Activated T-helper 2 cell treated with anti-CD3 and anti-CD28 coated beads, Interferon-gamma antibody, Interleukin-2, Interleukin-4, amounts not matched to agents 10 μg/mL and 5 μg/mL and 100 μg/mL, durations not matched to agents 14 hours and 24 hours and 36 hours (primary cell): Measurements from ENCODE around the gene CNOT8. TPM values are rescaled to one million over a fixed set of nuclear protein-coding genes. Genes with fewer than 3 reads are reported as not detected.
"Not testable (repeated sequence)": the region's sequence is repeated elsewhere in the genome, so short reads cannot be mapped to it uniquely, and the experiment has no call there.

Experiments
- DNase-seq: peaks from one replicate; pipeline ENCODE4 v3.0.0; 2021; ENCODE audit warnings: low spot score
- H3K27ac Mint-ChIP-seq: one replicate; pipeline ENCODE4 v1.8.0; 2021; ENCODE audit warnings: mixed read lengths
- H3K27me3 Mint-ChIP-seq: one replicate; pipeline ENCODE4 v1.8.0; 2021; ENCODE audit warnings: low read depth, mixed read lengths
- H3K36me3 Mint-ChIP-seq: one replicate; pipeline ENCODE4 v1.8.0; 2021; ENCODE audit warnings: low read depth, mixed read lengths
- H3K4me1 Mint-ChIP-seq: one replicate; pipeline ENCODE4 v1.8.0; 2021; ENCODE audit warnings: low read depth, mixed read lengths
- H3K4me3 Mint-ChIP-seq: one replicate; pipeline ENCODE4 v1.8.0; 2021; ENCODE audit warnings: low read depth, mild to moderate bottlenecking, moderate library complexity, mixed read lengths
- H3K9me3 Mint-ChIP-seq: one replicate; pipeline ENCODE4 v1.8.0; 2021; ENCODE audit warnings: mixed read lengths
- intact Hi-C: fragments of 100-400 bp; cut with micrococcal nuclease; formaldehyde crosslinking; loops from one replicate; pipeline ENCODE4 v1.15.1; 2023
- total RNA-seq: library from RNA; stranded (reverse); gene quantifications from 2 replicates; pipeline ENCODE4 v1.2.3, GENCODE V29; 2022

The CNOT8 gene
- total RNA-seq, 1 donor from 2014 or later = 60.2 TPM

DNA sequence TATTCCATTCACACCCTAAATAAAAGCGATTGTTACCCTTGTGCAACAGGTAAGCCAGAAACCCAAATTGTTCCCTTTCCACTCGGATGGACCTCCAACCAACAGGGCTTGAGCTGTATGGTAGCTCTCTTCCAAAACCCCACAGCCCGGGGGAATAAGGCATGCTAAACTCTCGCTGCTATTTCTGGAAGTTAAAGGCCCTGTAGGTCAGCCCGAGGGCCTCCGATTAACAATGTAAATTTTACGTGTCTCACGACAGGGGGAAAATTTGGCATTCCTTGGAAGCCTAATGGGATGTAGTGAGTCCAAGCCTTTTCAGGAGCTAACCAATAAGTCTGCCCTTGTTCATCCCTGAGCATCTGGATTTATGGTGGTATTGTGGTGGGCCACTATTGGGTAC is 26.0 kb downstream of the CNOT8 start:
- intact Hi-C loops = no loop called here
- Mint-ChIP-seq H3K4me3 (no peak overlapping the region), H3K27me3 (no peaks in the 10 kb centered on the region), H3K4me1 (no peaks in the 10 kb centered on the region), H3K27ac (no peak overlapping the region), H3K36me3 (peaks cover 92% of the 10 kb centered on the region), H3K9me3 (peaks cover 37% of the 10 kb centered on the region)
- DNase-seq = no peak

DNA sequence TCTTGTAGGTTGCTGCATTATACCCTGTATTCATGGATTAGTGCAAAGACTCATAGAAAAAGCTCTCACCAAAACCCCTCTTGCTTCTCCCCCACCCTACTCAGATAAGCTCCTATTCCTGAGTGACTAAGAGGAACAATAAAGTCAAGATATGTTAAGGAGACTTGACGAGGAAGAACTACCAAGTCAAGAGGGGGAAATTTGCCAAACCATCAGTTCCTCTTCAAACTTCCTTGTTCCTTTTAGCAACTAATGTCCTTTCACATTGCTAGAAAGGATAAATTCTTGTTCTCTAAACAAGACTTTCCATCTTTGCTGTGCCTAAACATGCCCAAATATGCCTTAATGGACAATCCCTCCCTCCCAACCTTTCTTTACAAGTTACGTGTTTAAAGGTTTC is 27.0 kb downstream of the CNOT8 start:
- Mint-ChIP-seq H3K4me1 (no peaks in the 10 kb centered on the region), H3K27me3 (no peaks in the 10 kb centered on the region), H3K4me3 (no peak overlapping the region), H3K27ac (no peak overlapping the region), H3K9me3 (peaks cover 28% of the 10 kb centered on the region), H3K36me3 (peaks cover 89% of the 10 kb centered on the region)
- intact Hi-C loops = no loop called here
- no peak for DNase-seq

DNA sequence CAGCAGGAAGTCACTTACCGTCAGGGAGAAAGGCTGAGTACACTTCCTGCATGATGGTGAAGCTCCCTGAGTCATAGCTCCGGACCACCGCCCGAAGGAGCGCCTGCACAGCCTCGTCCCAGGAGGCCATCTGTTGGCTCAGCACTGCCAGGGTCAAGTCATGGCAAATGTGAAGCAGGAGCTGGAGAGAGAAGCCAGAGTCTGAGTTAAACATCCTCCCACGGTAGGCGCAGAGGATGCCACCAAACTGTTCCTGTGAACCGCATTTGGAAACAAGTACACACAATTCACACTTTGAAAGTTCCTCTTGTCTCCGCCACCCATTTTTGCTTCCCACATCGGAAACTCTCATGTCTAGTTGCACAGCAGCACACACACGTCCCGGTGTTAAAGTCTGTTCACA is 33.9 kb downstream of the CNOT8 start:
- H3K4me3 Mint-ChIP-seq = no peak overlapping the region

DNA sequence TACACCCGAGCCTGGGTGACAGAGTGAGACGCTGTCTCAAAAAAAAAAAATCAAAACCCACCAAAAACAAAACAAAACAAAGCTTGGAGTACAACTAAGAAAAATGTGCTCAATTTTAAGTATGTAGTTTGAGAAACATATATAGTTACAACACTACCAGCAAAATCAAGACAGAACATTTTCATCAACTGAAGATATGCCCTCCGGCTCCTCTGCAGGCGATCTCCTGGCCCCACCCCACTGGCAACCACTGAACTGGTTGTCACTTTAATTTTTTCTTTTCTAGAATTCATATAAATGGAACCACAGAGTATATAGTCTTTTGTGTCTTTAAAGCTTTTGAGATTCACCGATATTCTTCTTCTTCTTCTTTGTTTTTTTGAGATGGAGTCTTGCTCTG is 35.0 kb downstream of the CNOT8 start:
- Mint-ChIP-seq H3K27ac (no peak overlapping the region), H3K4me1 (no peaks in the 10 kb centered on the region), H3K9me3 (no peaks in the 10 kb centered on the region), H3K36me3 (peaks cover 81% of the 10 kb centered on the region), H3K27me3 (no peaks in the 10 kb centered on the region), H3K4me3 (no peak overlapping the region)
- no peak for DNase-seq
- intact Hi-C loops = no loop called here

More for the DNA sequence above, 33.9 kb downstream of the CNOT8 start:
- peaks cover 2% of the 10 kb centered on the region for H3K9me3 Mint-ChIP-seq
- no peak overlapping the region for H3K27ac Mint-ChIP-seq
- no peaks in the 10 kb centered on the region for H3K27me3 Mint-ChIP-seq
- H3K36me3 Mint-ChIP-seq = peaks cover 82% of the 10 kb centered on the region
- no peaks in the 10 kb centered on the region for H3K4me1 Mint-ChIP-seq
- intact Hi-C loops = no loop called here
- DNase-seq = no peak

DNA sequence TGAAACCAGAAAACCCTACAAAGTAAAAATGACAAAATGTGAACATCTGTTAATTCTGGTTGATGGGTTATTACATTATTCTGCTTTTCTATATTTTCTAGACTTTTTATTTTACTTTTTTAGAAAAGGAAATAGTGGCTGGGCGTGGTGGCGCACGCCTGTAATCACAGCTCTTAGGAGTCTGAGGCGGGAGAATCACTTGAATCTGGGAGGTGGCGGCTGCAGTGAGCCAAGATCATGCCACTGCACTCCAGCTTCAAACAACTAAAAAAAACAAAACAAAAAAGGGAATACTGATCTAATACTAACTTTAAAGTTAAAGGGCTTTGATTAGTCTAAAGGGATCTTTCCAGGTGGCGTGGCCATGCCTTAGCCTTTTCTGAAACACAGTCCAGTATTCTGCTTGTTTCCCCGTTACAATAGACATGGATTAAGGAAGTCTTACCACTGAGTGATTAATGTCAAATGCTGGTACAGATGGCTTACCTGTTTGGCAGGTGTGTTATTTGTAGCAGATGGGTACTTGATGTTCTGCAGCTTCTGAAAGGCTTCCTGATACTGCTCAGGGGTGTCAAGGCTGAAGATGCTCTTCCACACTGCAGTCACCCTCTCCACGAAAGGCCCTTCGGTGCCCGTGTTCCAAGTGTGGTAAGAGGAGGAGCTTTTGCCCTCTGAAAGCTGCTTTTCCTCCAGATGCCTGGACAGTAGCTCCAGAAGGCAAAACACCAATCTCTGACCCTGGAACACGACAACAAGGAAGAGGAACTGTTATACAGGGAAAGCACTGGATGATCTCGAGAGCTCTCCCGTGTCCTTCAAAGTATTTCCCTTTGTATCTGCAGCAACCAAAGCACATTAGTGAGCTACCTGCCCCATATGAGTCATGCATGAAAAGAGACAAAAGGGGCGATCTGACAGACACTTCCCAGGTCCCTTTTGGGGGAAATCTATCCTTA is 37.5 kb downstream of the CNOT8 start:
- Mint-ChIP-seq H3K27ac (peak overlapping the region; percentile 8), H3K4me3 (no peak overlapping the region), H3K9me3 (no peaks in the 10 kb centered on the region), H3K4me1 (no peaks in the 10 kb centered on the region), H3K27me3 (no peaks in the 10 kb centered on the region), H3K36me3 (peaks cover 87% of the 10 kb centered on the region)
- no peak for DNase-seq
- intact Hi-C loops = no loop called here

DNA sequence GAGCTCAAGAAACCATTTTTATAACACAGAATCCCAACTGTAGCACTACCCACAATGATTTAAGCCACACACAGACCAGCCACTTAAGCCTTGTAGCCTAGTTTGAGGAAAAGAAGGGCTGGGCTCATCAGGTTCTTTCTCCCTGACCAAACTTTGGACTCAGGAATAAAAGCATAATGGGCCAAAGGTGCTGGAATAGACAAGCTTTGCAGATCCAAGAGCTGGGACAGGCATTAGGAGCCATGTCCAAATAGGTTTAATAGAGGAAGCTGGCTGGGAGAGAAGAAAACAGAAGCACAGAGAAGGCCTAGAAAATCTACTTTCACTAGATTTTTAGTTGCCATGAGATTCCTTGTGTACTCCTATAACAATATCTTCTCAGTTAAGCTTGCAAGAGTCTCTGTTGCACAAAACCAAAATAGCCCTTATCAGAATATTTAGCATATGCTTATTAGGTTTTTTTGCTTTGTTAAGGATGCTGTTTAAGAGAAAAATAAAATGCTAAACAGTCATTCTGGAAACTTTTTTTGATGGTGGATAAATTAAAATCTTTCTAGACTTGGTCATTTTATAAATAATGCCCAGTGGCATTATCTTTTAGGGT is 38.2 kb downstream of the CNOT8 start:
- no peaks in the 10 kb centered on the region for H3K9me3 Mint-ChIP-seq
- no peak overlapping the region for H3K27ac Mint-ChIP-seq
- intact Hi-C loops = no loop called here
- no peaks in the 10 kb centered on the region for H3K4me1 Mint-ChIP-seq
- DNase-seq = no peak
- no peaks in the 10 kb centered on the region for H3K27me3 Mint-ChIP-seq
- H3K4me3 Mint-ChIP-seq = no peak overlapping the region
- peaks cover 81% of the 10 kb centered on the region for H3K36me3 Mint-ChIP-seq

DNA sequence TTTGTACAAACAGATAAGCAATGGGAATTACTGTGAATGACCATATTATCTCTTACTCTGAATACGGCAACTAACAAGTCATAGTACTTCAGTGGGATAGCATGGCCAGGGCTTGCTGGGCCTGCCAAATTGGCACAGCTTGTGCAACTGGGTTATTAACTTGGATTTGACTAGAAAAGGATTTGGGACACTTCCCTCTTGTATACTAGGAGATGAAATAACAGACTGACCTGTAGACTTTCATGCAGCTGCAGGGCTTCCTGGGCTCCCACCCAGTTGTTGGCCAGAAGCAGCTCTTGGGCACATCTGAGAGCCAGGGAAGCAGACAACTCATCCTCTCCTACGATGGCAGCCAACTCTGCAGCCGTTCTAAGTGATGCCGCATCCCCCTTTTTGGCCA is 39.8 kb downstream of the CNOT8 start:
- intact Hi-C loops = no loop called here
- H3K27ac Mint-ChIP-seq = no peak overlapping the region
- H3K27me3 Mint-ChIP-seq = no peaks in the 10 kb centered on the region
- DNase-seq = no peak
- H3K9me3 Mint-ChIP-seq = no peaks in the 10 kb centered on the region
- H3K36me3 Mint-ChIP-seq = peaks cover 79% of the 10 kb centered on the region
- no peaks in the 10 kb centered on the region for H3K4me1 Mint-ChIP-seq
- no peak overlapping the region for H3K4me3 Mint-ChIP-seq

DNA sequence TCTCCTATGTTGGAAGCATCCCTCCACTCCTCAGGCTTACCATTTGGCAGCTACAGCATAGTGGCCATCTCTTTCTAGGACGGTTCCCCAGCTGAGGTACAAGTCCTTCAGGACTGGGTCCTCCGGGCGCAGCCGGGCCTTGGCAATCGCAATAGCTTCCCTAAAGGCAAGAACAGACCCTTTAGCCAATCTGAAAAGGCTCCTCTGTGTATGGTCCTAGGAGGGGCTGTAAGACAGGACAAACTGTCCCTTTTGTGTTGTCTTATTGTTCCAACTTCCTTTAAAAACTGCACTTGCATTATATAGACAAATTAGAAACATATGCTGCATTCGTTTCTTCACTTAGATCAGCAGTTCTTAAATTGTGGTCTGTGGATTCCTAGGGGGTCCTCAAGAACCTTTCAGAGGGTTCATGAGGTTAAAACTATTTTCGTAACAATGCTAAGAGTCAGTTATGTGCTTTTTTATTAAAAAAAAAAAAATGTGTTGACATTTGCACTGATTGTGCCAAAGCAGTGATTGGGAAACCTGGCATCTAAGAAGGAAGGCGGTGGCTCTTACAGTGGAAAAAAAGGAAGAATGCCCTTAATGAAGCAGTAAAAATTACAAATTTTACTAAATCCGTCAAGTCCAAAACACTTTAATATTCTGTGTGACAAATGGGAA is 40.9 kb downstream of the CNOT8 start:
- Mint-ChIP-seq H3K9me3 (no peaks in the 10 kb centered on the region), H3K4me3 (no peak overlapping the region), H3K4me1 (no peaks in the 10 kb centered on the region), H3K27ac (no peak overlapping the region), H3K36me3 (peaks cover 78% of the 10 kb centered on the region), H3K27me3 (no peaks in the 10 kb centered on the region)
- intact Hi-C loops = no loop called here
- DNase-seq = no peak

DNA sequence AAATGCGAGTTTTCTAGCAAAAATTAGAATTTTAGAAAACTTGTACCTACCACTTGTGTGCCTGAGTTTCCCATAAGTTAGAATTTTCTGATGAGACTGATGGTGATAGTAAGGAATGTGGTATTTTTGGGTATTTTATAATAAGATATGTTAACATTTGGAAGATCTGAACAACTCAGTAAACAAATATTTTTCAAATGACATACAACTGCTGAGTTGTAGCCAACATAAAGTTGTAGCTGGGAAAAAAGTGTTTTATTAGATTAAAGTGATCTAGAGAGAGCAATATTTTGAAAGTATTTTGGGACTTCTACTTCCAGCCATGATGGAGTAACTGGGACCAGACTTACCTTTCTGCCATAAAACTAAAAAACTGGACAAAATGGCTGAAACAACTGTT is 41.6 kb downstream of the CNOT8 start:
- Mint-ChIP-seq H3K27ac (no peak overlapping the region), H3K4me3 (no peak overlapping the region), H3K36me3 (peaks cover 78% of the 10 kb centered on the region), H3K4me1 (no peaks in the 10 kb centered on the region), H3K9me3 (no peaks in the 10 kb centered on the region), H3K27me3 (no peaks in the 10 kb centered on the region)
- intact Hi-C loops = no loop called here
- DNase-seq = no peak

DNA sequence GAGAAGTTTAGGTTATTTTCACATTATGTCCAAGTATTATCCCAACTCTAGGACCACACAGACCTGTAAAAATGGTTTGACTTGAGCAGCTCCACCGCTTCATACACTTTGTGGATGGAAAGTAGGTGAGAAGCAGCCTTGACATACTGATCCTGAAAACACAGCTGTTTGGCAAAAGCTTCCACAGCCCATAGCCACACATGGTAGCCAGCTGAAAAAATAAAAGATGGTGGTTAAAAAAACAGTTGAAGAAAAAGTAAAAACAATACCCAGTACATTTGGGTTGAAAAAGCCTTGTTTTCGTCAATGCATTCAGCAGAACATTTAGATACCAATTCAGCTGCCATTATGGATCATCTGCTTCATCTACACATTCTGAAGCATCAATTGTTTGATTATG is 42.8 kb downstream of the CNOT8 start:
- no peak overlapping the region for H3K4me3 Mint-ChIP-seq
- intact Hi-C loops = no loop called here
- no peak for DNase-seq
- peaks cover 69% of the 10 kb centered on the region for H3K36me3 Mint-ChIP-seq
- H3K27ac Mint-ChIP-seq = no peak overlapping the region
- no peaks in the 10 kb centered on the region for H3K9me3 Mint-ChIP-seq
- no peaks in the 10 kb centered on the region for H3K4me1 Mint-ChIP-seq
- no peaks in the 10 kb centered on the region for H3K27me3 Mint-ChIP-seq

DNA sequence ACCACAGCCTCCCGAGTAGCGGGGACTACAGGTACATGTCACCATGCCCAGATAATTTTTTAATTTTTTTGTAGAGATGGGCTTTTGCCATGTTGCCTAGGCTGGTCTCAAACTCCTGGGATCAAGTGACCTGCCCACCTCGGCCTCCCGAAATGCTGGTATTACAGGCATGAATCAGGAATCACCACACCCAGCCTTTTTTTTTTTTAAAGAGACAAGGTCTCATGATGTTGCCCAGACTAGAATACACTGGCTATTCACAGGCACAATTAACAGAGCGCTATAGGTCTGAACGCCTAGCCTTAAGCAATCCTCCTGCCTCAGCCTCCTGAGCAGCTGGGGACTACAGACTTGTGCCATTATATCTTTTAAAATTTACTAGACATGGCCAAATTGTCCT is 43.5 kb downstream of the CNOT8 start:
- Mint-ChIP-seq H3K27ac (no peak overlapping the region), H3K4me3 (no peak overlapping the region), H3K36me3 (peaks cover 66% of the 10 kb centered on the region), H3K9me3 (no peaks in the 10 kb centered on the region), H3K4me1 (no peaks in the 10 kb centered on the region), H3K27me3 (no peaks in the 10 kb centered on the region)
- no peak for DNase-seq
- intact Hi-C loops = no loop called here

DNA sequence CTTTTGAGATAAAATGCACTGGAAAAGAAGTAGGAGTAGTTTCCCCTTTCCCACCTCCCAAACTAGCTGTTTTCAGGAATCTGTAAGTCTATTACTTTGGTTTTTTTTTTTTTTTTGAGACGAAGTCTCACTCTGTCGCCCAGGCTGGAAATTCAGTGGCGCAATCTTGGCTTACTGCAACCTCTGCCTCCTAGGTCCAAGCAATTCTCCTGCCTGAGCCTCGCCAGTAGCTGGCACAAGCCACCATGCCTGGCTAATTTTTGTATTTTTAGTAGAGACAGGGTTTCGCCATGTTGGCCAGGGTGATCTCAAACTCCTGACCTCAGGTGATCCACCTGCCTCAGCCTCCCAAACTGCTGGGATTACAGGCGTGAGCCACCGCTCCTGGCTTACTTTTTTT is 47.2 kb downstream of the CNOT8 start:
- intact Hi-C loops = not testable (repeated sequence)

DNA sequence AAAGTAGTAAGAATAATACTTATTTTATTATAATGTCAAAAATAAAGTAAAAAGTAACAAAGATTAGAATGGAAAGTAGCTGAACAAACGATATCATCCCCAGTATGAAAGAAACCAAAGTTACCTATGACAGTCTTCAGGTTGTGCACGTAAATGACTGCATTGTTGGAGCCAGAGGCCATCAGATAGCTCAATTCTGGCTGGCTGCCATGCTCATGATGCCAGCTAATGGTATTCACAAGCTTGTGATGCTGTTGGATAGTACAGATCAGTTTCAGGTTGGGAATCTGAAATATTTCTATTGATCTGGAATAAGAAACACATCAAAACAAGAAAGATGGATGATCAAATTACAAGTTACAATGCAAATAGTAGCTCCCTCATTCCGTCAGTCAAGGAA is 58.4 kb downstream of the CNOT8 start:
- Mint-ChIP-seq H3K4me1 (no peaks in the 10 kb centered on the region), H3K27me3 (no peaks in the 10 kb centered on the region), H3K9me3 (no peaks in the 10 kb centered on the region), H3K36me3 (peaks cover 53% of the 10 kb centered on the region), H3K4me3 (no peak overlapping the region), H3K27ac (no peak overlapping the region)
- intact Hi-C loops = no loop called here
- DNase-seq = no peak

More for the DNA sequence above, 47.2 kb downstream of the CNOT8 start:
- H3K4me1 Mint-ChIP-seq, H3K27ac Mint-ChIP-seq, H3K27me3 Mint-ChIP-seq, H3K4me3 Mint-ChIP-seq, H3K9me3 Mint-ChIP-seq, DNase-seq: not testable (repeated sequence)
- peaks cover 61% of the 10 kb centered on the region for H3K36me3 Mint-ChIP-seq
